ENCODE data around the gene KRT77. TPM values are rescaled to one million over a fixed set of nuclear protein-coding genes. Genes with fewer than 3 reads are reported as not detected.

Gene KRT77
- total RNA-seq, 1 donor from 2014 or later, result not detected

- DNase-seq (ENCODE audit: extremely low spot score, unreplicated experiment), result no peak
- no peaks in the 10 kb centered on the region for H3K9me3 Mint-ChIP-seq (ENCODE audit: unreplicated experiment)
- no peaks in the 10 kb centered on the region for H3K36me3 Mint-ChIP-seq (ENCODE audit: unreplicated experiment)
- peaks cover 84% of the 10 kb centered on the region for H3K27me3 Mint-ChIP-seq (ENCODE audit: unreplicated experiment)
- H3K27ac Mint-ChIP-seq (ENCODE audit: unreplicated experiment), result no peak overlapping the region
- no peak for TF ChIP-seq CTCF (IDR thresholded peaks at IDR 0.05)
- H3K4me1 Mint-ChIP-seq (ENCODE audit: unreplicated experiment), result peaks cover 9% of the 10 kb centered on the region
- peak overlapping the region; percentile 45 for H3K4me3 Mint-ChIP-seq (ENCODE audit: unreplicated experiment)
Measured at GRCh38 chr12:52691076-52691840, 12.1 kb downstream of the KRT77 start.

GRCh38 chr12:52690351-52691075 is 12.8 kb downstream of the KRT77 start:
- H3K27me3 Mint-ChIP-seq (ENCODE audit: unreplicated experiment), result peaks cover 82% of the 10 kb centered on the region
- no peaks in the 10 kb centered on the region for H3K9me3 Mint-ChIP-seq (ENCODE audit: unreplicated experiment)
- H3K4me3 Mint-ChIP-seq (ENCODE audit: unreplicated experiment), result peak overlapping the region; percentile 45
- no peak overlapping the region for H3K27ac Mint-ChIP-seq (ENCODE audit: unreplicated experiment)
- TF ChIP-seq CTCF (IDR thresholded peaks at IDR 0.05), result no peak
- no peaks in the 10 kb centered on the region for H3K36me3 Mint-ChIP-seq (ENCODE audit: unreplicated experiment)
- peaks cover 9% of the 10 kb centered on the region for H3K4me1 Mint-ChIP-seq (ENCODE audit: unreplicated experiment)
- no peak for DNase-seq (ENCODE audit: extremely low spot score, unreplicated experiment)

GRCh38 chr12:52689936-52690335 is 13.4 kb downstream of the KRT77 start:
- H3K36me3 Mint-ChIP-seq (ENCODE audit: unreplicated experiment), result no peaks in the 10 kb centered on the region
- no peak overlapping the region for H3K27ac Mint-ChIP-seq (ENCODE audit: unreplicated experiment)
- peaks cover 82% of the 10 kb centered on the region for H3K27me3 Mint-ChIP-seq (ENCODE audit: unreplicated experiment)
- H3K4me1 Mint-ChIP-seq (ENCODE audit: unreplicated experiment), result peaks cover 9% of the 10 kb centered on the region
- H3K4me3 Mint-ChIP-seq (ENCODE audit: unreplicated experiment), result no peak overlapping the region
- no peak for TF ChIP-seq CTCF (IDR thresholded peaks at IDR 0.05)
- DNase-seq (ENCODE audit: extremely low spot score, unreplicated experiment), result no peak
- no peaks in the 10 kb centered on the region for H3K9me3 Mint-ChIP-seq (ENCODE audit: unreplicated experiment)

GRCh38 chr12:52689239-52689638 is 14.1 kb downstream of the KRT77 start:
- no peak overlapping the region for H3K27ac Mint-ChIP-seq (ENCODE audit: unreplicated experiment)
- H3K4me1 Mint-ChIP-seq (ENCODE audit: unreplicated experiment), result peaks cover 9% of the 10 kb centered on the region
- H3K36me3 Mint-ChIP-seq (ENCODE audit: unreplicated experiment), result no peaks in the 10 kb centered on the region
- H3K27me3 Mint-ChIP-seq (ENCODE audit: unreplicated experiment), result peaks cover 84% of the 10 kb centered on the region
- H3K4me3 Mint-ChIP-seq (ENCODE audit: unreplicated experiment), result no peak overlapping the region
- no peaks in the 10 kb centered on the region for H3K9me3 Mint-ChIP-seq (ENCODE audit: unreplicated experiment)
- DNase-seq (ENCODE audit: extremely low spot score, unreplicated experiment), result no peak
- no peak for TF ChIP-seq CTCF (IDR thresholded peaks at IDR 0.05)

GRCh38 chr12:52688481-52688880 is 14.8 kb downstream of the KRT77 start:
- Mint-ChIP-seq H3K27me3 (ENCODE audit: unreplicated experiment) (peaks cover 90% of the 10 kb centered on the region), H3K36me3 (ENCODE audit: unreplicated experiment) (no peaks in the 10 kb centered on the region), H3K27ac (ENCODE audit: unreplicated experiment) (no peak overlapping the region), H3K9me3 (ENCODE audit: unreplicated experiment) (no peaks in the 10 kb centered on the region), H3K4me1 (ENCODE audit: unreplicated experiment) (peaks cover 9% of the 10 kb centered on the region), H3K4me3 (ENCODE audit: unreplicated experiment) (no peak overlapping the region)
- DNase-seq (ENCODE audit: extremely low spot score, unreplicated experiment), result no peak
- no peak for TF ChIP-seq CTCF (IDR thresholded peaks at IDR 0.05)

Measured in osteocyte (in vitro differentiated cells).